ENCODE data around the gene GNG14.

DNA sequence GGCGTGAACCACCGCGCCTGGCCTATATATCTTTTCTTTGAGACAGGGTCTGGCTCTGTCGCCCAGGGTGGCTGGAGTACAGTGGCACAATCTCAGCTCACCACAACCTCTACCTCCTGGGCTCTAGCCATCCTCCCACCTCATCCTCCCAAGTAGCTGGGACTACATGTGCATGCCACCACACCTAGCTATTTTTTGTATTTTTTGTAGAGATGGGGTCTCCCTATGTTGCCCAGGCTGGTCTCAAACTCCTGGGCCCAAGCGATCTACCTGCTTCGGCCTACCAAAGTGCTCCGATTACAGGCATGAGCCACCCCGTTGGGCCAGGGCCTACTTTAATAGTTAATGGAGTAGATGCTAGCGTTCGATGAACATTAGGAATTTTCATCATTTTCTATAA, 32.5 kb downstream of the GNG14 start:
- TF ChIP-seq, protein P1, sequence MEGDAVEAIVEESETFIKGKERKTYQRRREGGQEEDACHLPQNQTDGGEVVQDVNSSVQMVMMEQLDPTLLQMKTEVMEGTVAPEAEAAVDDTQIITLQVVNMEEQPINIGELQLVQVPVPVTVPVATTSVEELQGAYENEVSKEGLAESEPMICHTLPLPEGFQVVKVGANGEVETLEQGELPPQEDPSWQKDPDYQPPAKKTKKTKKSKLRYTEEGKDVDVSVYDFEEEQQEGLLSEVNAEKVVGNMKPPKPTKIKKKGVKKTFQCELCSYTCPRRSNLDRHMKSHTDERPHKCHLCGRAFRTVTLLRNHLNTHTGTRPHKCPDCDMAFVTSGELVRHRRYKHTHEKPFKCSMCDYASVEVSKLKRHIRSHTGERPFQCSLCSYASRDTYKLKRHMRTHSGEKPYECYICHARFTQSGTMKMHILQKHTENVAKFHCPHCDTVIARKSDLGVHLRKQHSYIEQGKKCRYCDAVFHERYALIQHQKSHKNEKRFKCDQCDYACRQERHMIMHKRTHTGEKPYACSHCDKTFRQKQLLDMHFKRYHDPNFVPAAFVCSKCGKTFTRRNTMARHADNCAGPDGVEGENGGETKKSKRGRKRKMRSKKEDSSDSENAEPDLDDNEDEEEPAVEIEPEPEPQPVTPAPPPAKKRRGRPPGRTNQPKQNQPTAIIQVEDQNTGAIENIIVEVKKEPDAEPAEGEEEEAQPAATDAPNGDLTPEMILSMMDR (IDR thresholded peaks at IDR 0.05): no peak
- TF ChIP-seq POLR2A (IDR thresholded peaks at IDR 0.05): no peak
- TF ChIP-seq POLR2AphosphoS5 (IDR thresholded peaks at IDR 0.05): no peak
